GM12872 (cell line): ENCODE results near the gene ADTRP.

Source experiments
- TF ChIP-seq, protein P1 (sequence below): IDR thresholded peaks from 3 replicates; pipeline ENCODE4 v1.5.1; 2011; ENCODE audit warnings: low read depth, mild to moderate bottlenecking, low read length, moderate library complexity; ENCODE audit not compliant: insufficient read depth

ADTRP gene

GRCh38 chr6:11672669-11673068 is 105.9 kb downstream of the ADTRP start:
- TF ChIP-seq, protein P1, sequence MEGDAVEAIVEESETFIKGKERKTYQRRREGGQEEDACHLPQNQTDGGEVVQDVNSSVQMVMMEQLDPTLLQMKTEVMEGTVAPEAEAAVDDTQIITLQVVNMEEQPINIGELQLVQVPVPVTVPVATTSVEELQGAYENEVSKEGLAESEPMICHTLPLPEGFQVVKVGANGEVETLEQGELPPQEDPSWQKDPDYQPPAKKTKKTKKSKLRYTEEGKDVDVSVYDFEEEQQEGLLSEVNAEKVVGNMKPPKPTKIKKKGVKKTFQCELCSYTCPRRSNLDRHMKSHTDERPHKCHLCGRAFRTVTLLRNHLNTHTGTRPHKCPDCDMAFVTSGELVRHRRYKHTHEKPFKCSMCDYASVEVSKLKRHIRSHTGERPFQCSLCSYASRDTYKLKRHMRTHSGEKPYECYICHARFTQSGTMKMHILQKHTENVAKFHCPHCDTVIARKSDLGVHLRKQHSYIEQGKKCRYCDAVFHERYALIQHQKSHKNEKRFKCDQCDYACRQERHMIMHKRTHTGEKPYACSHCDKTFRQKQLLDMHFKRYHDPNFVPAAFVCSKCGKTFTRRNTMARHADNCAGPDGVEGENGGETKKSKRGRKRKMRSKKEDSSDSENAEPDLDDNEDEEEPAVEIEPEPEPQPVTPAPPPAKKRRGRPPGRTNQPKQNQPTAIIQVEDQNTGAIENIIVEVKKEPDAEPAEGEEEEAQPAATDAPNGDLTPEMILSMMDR, result no peak

GRCh38 chr6:11672256-11672655 is 106.3 kb downstream of the ADTRP start:
- TF ChIP-seq, protein P1, result no peak

- TF ChIP-seq, protein P1, result no peak
Measured at GRCh38 chr6:11669696-11670095, 108.9 kb downstream of the ADTRP start.

DNA sequence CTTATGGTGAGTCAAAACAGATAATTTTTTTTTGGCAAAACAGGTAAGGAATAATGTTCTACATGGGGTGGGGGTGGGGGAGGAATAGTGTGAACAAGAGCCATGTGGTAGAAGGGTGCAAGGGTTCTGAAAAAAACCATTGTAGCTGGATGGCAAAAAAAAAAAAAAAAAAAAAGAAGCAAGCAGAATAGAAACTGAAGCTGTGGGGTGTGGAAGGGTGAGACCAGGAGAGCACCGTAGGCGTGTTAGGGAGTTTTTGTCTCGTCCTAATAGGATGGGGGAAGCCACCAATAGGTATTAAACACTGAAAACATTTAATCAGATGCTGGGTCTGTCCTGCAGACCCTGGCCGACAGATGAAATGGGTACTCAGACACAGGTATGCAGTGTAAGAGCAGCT is 110.1 kb downstream of the ADTRP start:
- TF ChIP-seq, protein P1, result no peak

DNA sequence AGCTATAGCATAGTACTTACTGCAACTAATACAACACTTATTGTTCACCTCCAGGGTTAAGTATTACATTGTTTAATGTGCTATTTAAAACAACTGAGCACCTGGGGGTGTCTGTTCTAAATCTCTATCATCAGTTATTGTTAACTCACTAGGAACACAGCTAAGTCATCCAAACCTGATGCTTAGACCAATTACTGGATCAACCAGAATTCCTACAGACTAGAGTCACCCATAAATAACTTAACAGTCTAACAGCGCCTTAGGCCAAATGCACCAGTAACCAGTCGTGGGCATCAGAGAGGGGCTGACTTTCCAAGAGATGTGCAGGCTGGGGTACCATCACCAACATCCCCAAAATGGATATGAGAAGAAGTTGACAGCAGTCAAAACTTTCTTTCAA is 110.7 kb downstream of the ADTRP start:
- TF ChIP-seq, protein P1, result no peak

- TF ChIP-seq, protein P1, result no peak
Measured at GRCh38 chr6:11665604-11666326, 112.8 kb downstream of the ADTRP start.
